ENCODE data around the gene IFIT1B.
"Not testable (repeated sequence)": the region's sequence is repeated elsewhere in the genome, so short reads cannot be mapped to it uniquely, and the experiment has no call there.

The IFIT1B gene

GRCh38 chr10:89377705-89378637 is at the start of gene IFIT1B:
Gene IFIT1B, plus strand, starts transcription at chr10:89378056. Its CDS starts 80 bp downstream, at chr10:89378136.
- no peak for DNase-seq

- no peak for DNase-seq
These were observed 48.7 kb upstream of the IFIT1B start for GRCh38 chr10:89329151-89329550.

- not testable (repeated sequence) for DNase-seq
These were observed 47.8 kb upstream of the IFIT1B start for GRCh38 chr10:89330014-89330413.

- DNase-seq: peak; percentile 10
These were observed 47.2 kb upstream of the IFIT1B start for GRCh38 chr10:89330537-89331212.

GRCh38 chr10:89331487-89332122 is 46.3 kb upstream of the IFIT1B start:
- not testable (repeated sequence) for DNase-seq

- DNase-seq: peak; percentile 52
These were observed 45.7 kb upstream of the IFIT1B start for GRCh38 chr10:89332123-89332633.

- DNase-seq: no peak
These were observed 42.6 kb upstream of the IFIT1B start for GRCh38 chr10:89335226-89335625.

GRCh38 chr10:89336241-89336640 is 41.6 kb upstream of the IFIT1B start:
- DNase-seq: no peak

GRCh38 chr10:89337484-89337883 is 40.4 kb upstream of the IFIT1B start:
- peak; percentile 72 for DNase-seq

GRCh38 chr10:89338713-89339112 is 39.1 kb upstream of the IFIT1B start:
- DNase-seq: no peak

- no peak for DNase-seq
These were observed 38.0 kb upstream of the IFIT1B start for GRCh38 chr10:89339875-89340274.

- DNase-seq: no peak
These were observed 36.2 kb upstream of the IFIT1B start for GRCh38 chr10:89341649-89342048.

- DNase-seq: peak; percentile 71
These were observed 35.5 kb upstream of the IFIT1B start for GRCh38 chr10:89342206-89342958.

GRCh38 chr10:89343089-89343767 is 34.6 kb upstream of the IFIT1B start:
- DNase-seq: no peak

- no peak for DNase-seq
These were observed 33.7 kb upstream of the IFIT1B start for GRCh38 chr10:89344156-89344555.

GRCh38 chr10:89345367-89346000 is 32.4 kb upstream of the IFIT1B start:
- DNase-seq: no peak

- DNase-seq: peak; percentile 80
These were observed 31.2 kb upstream of the IFIT1B start for GRCh38 chr10:89346405-89347254.

GRCh38 chr10:89347701-89348457 is 30.0 kb upstream of the IFIT1B start:
- no peak for DNase-seq

GRCh38 chr10:89348481-89348880 is 29.4 kb upstream of the IFIT1B start:
- no peak for DNase-seq

GRCh38 chr10:89348975-89349374 is 28.9 kb upstream of the IFIT1B start:
- no peak for DNase-seq
